ENCODE results near the gene STX7. TPM values are rescaled to one million over a fixed set of nuclear protein-coding genes. Genes with fewer than 3 reads are reported as not detected.

Gene STX7
- total and polyA plus RNA-seq, 2 experiments from 2014 or later: 47.2 to 59.8 TPM

GRCh38 chr6:132405143-132405915 lies 107.6 kb downstream of the STX7 start:
- Histone ChIP-seq H3K27ac (peak overlapping the region; percentile 83), H2AFZ (no peak overlapping the region), H3K79me2 (ENCODE audit: insufficient read depth) (peaks cover 61% of the 10 kb centered on the region), H3K9ac (peak overlapping the region; percentile 57), H3K4me2 (ENCODE audit: unreplicated experiment) (peak overlapping the region; percentile 66), H3K9me3 (ENCODE audit: low read depth) (no peaks in the 10 kb centered on the region), H3K36me3 (ENCODE audit: low read depth) (no peaks in the 10 kb centered on the region), H4K20me1 (ENCODE audit: insufficient read depth) (no peaks in the 10 kb centered on the region), H3K4me1 (ENCODE audit: insufficient read depth) (peaks cover 43% of the 10 kb centered on the region), H3F3A (ENCODE audit: insufficient read depth) (peaks cover 42% of the 10 kb centered on the region), H3K4me3 (peak overlapping the region; percentile 27), H3K9me2 (ENCODE audit: insufficient read depth) (no peaks in the 10 kb centered on the region), H3K27me3 (replicated peaks; ENCODE audit: insufficient read depth) (no peaks in the 10 kb centered on the region)
- DNase-seq: peak; percentile 77
- 20 to 37% methylated on average over 2 of the region's 2 CpGs for WGBS, 2 experiments (ENCODE audit: low coverage in 1 of 2, low lambda C conversion rate in 2 of 2, missing lambda C conversion rate in 2 of 2)
- in situ Hi-C loops (cut with MboI): no loop called here
- TF ChIP-seq EZH2 (IDR thresholded peaks at IDR 0.05; ENCODE audit: insufficient read depth, poor library complexity, severe bottlenecking) (no peak), EZH2phosphoT487 (IDR thresholded peaks at IDR 0.05; ENCODE audit: insufficient read depth, low read depth) (no peak)

GRCh38 chr6:132404736-132405135 lies 108.2 kb downstream of the STX7 start:
- Histone ChIP-seq H3F3A (ENCODE audit: insufficient read depth) (peaks cover 48% of the 10 kb centered on the region), H4K20me1 (ENCODE audit: insufficient read depth) (no peaks in the 10 kb centered on the region), H3K9me3 (ENCODE audit: low read depth) (no peaks in the 10 kb centered on the region), H3K27ac (peak overlapping the region; percentile 83), H3K4me3 (peak overlapping the region; percentile 27), H3K27me3 (replicated peaks; ENCODE audit: insufficient read depth) (no peaks in the 10 kb centered on the region), H3K79me2 (ENCODE audit: insufficient read depth) (peaks cover 61% of the 10 kb centered on the region), H3K4me1 (ENCODE audit: insufficient read depth) (peaks cover 43% of the 10 kb centered on the region), H2AFZ (no peak overlapping the region), H3K9ac (peak overlapping the region; percentile 57), H3K36me3 (ENCODE audit: low read depth) (no peaks in the 10 kb centered on the region), H3K4me2 (ENCODE audit: unreplicated experiment) (peak overlapping the region; percentile 66), H3K9me2 (ENCODE audit: insufficient read depth) (no peaks in the 10 kb centered on the region)
- DNase-seq: peak; percentile 60
- in situ Hi-C loops (cut with MboI): no loop called here
- TF ChIP-seq EZH2 (IDR thresholded peaks at IDR 0.05; ENCODE audit: insufficient read depth, poor library complexity, severe bottlenecking): no peak
- TF ChIP-seq EZH2phosphoT487 (IDR thresholded peaks at IDR 0.05; ENCODE audit: insufficient read depth, low read depth): no peak
- WGBS, 2 experiments (ENCODE audit: low coverage in 1 of 2, low lambda C conversion rate in 2 of 2, missing lambda C conversion rate in 2 of 2): 51 to 54% methylated on average over 3 of the region's 3 CpGs

- H2AFZ ChIP-seq: no peak overlapping the region
- 77 to 80% methylated on average over 2 of the region's 2 CpGs for WGBS, 2 experiments (ENCODE audit: low coverage in 1 of 2, low lambda C conversion rate in 2 of 2, missing lambda C conversion rate in 2 of 2)
- H3F3A ChIP-seq (ENCODE audit: insufficient read depth): peaks cover 52% of the 10 kb centered on the region
- TF ChIP-seq EZH2phosphoT487 (IDR thresholded peaks at IDR 0.05; ENCODE audit: insufficient read depth, low read depth) (no peak), EZH2 (IDR thresholded peaks at IDR 0.05; ENCODE audit: insufficient read depth, poor library complexity, severe bottlenecking) (no peak)
- no peaks in the 10 kb centered on the region for H3K9me3 ChIP-seq (ENCODE audit: low read depth)
- no peaks in the 10 kb centered on the region for H3K27me3 ChIP-seq (replicated peaks; ENCODE audit: insufficient read depth)
- in situ Hi-C loops (cut with MboI): no loop called here
- H3K4me3 ChIP-seq: peak overlapping the region; percentile 27; the same call in 1 of the 2 replicates
- H4K20me1 ChIP-seq (ENCODE audit: insufficient read depth): no peaks in the 10 kb centered on the region
- no peaks in the 10 kb centered on the region for H3K9me2 ChIP-seq (ENCODE audit: insufficient read depth)
- peak overlapping the region; percentile 66 for H3K4me2 ChIP-seq (ENCODE audit: unreplicated experiment)
- peaks cover 46% of the 10 kb centered on the region for H3K4me1 ChIP-seq (ENCODE audit: insufficient read depth)
- peaks cover 61% of the 10 kb centered on the region for H3K79me2 ChIP-seq (ENCODE audit: insufficient read depth)
- H3K36me3 ChIP-seq (ENCODE audit: low read depth): no peaks in the 10 kb centered on the region
- peak overlapping the region; percentile 83 for H3K27ac ChIP-seq
- H3K9ac ChIP-seq: peak overlapping the region; percentile 57
- no peak for DNase-seq
Measured at GRCh38 chr6:132404330-132404729, 108.6 kb downstream of the STX7 start.

- H3K9me2 ChIP-seq (ENCODE audit: insufficient read depth): no peaks in the 10 kb centered on the region
- H3K4me2 ChIP-seq (ENCODE audit: unreplicated experiment): peak overlapping the region; percentile 66
- in situ Hi-C loops (cut with MboI): no loop called here
- no peaks in the 10 kb centered on the region for H4K20me1 ChIP-seq (ENCODE audit: insufficient read depth)
- peak overlapping the region; percentile 88 for H3K9ac ChIP-seq
- H3F3A ChIP-seq (ENCODE audit: insufficient read depth): peaks cover 66% of the 10 kb centered on the region
- 2 to 4% methylated on average over 27 to 35 of the region's 35 CpGs for WGBS, 2 experiments (ENCODE audit: low coverage in 1 of 2, low lambda C conversion rate in 2 of 2, missing lambda C conversion rate in 2 of 2)
- TF ChIP-seq EZH2 (IDR thresholded peaks at IDR 0.05; ENCODE audit: insufficient read depth, poor library complexity, severe bottlenecking) (no peak), EZH2phosphoT487 (IDR thresholded peaks at IDR 0.05; ENCODE audit: insufficient read depth, low read depth) (no peak)
- H3K4me1 ChIP-seq (ENCODE audit: insufficient read depth): peaks cover 62% of the 10 kb centered on the region
- peak; percentile 55 for DNase-seq
- H3K27me3 ChIP-seq (replicated peaks; ENCODE audit: insufficient read depth): no peaks in the 10 kb centered on the region
- peak overlapping the region; percentile 98 for H3K4me3 ChIP-seq
- no peaks in the 10 kb centered on the region for H3K36me3 ChIP-seq (ENCODE audit: low read depth)
- peak overlapping the region; percentile 75 for H3K27ac ChIP-seq
- peaks cover 78% of the 10 kb centered on the region for H3K79me2 ChIP-seq (ENCODE audit: insufficient read depth)
- H3K9me3 ChIP-seq (ENCODE audit: low read depth): no peaks in the 10 kb centered on the region
- peak overlapping the region; percentile 90 for H2AFZ ChIP-seq
Measured at GRCh38 chr6:132401618-132402285, 111.2 kb downstream of the STX7 start.

Measured in GM23248 (cell line).